Measurements from ENCODE around the gene CERS5.

DNA sequence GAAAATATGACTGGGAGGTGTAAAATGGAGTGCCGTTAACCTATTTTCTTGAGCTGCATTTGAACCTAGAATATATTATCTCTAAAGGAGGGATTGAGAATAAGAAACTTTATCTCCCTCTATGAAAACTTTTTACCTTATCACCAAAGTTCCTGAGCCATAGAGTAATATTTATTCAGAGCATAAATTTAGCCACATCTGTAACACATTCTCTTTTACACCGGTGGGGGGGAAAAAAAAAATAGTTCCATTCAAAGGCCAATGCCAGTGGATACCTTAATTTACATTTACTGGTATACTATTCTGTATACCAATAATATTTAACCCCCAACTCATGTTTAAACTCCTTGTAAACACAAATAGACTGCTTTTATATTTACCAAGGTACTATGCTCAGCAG is 21.7 kb downstream of the CERS5 start:
- TF ChIP-seq CTCF (IDR thresholded peaks at IDR 0.05; ENCODE audit: insufficient read depth, low read length, poor library complexity, severe bottlenecking) (no peak), EZH2phosphoT487 (conservative IDR thresholded peaks at IDR 0.05; ENCODE audit: low read length) (no peak)

Data from SU-DHL-6 (cell line).